ENCODE measurements around the gene UPP1.
A peak's percentile ranks its signal among the peaks of the same experiment; 100 is the strongest.

Gene UPP1

GRCh38 chr7:48087349-48087748 lies 1.7 kb upstream of the UPP1 start:
- no peak for DNase-seq

DNA sequence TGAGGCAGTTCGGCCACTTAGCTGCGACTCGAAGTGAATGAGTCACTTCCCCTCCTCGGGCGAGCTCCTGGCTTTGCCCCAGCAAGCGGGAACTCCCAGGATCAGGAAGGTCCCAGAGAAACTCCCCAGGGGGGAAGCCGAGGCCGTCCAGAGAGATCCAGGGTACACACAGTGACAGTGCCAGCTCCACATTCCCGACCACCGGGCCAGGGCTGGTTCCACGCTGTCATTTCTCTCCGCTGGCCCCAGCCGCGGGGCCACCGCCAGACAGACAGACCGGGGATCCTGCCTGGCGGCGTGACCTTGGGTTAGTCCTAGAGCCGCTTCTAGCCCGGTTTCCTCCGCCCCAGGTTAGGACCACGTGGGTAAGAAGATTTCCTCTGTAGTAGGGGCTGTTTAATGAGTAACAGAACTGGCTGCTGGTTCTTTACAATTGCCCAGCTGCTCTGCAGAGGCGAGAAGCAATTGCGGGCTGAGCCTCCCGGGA lies 463 bp upstream of the UPP1 start:
- DNase-seq: peak; percentile 97

- DNase-seq: peak; percentile 62
Measured at GRCh38 chr7:48090095-48090805, 1.2 kb downstream of the UPP1 start.

- DNase-seq: no peak
Measured at GRCh38 chr7:48091506-48092433, 2.7 kb downstream of the UPP1 start.

DNA sequence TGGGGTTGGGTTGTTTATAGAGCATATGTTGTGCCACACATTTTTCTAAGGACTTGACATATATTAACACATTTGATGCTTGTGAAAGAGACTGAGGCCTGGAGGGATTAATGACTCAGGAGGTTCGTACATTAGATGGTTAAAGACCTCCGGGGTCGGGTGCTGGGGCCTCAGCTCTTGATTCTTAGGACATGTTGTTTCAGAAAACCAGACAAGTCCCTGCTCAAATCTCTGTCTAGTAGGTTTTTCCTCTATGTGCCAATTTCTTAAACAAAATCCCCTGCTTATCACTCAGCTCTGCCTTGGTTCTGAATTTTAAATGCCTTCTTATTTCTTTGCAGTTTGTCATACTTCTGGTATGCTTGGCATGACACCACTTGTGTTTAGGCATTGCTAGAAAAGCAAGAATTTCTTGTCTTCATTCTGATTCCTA lies 5.8 kb downstream of the UPP1 start:
- no peak for DNase-seq

DNA sequence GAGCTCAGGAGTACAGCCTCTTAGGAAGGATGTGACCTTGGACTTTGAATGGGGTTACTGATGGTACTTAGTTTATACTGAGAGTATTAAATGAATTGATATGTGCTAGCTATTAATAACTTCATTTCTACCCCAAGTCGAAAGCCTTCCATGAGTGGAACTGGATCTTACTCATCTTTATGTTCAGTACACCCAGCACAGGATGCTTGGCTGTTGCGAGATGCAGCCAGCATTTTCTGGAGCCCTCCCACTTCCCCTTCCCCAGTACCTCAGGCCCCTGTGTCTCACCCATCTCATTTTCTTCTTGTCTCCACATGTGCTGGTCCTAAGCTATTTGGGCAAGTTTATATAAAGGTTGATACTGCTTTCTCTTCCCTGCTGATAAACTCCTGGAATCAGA lies 7.2 kb downstream of the UPP1 start:
- DNase-seq: no peak

DNA sequence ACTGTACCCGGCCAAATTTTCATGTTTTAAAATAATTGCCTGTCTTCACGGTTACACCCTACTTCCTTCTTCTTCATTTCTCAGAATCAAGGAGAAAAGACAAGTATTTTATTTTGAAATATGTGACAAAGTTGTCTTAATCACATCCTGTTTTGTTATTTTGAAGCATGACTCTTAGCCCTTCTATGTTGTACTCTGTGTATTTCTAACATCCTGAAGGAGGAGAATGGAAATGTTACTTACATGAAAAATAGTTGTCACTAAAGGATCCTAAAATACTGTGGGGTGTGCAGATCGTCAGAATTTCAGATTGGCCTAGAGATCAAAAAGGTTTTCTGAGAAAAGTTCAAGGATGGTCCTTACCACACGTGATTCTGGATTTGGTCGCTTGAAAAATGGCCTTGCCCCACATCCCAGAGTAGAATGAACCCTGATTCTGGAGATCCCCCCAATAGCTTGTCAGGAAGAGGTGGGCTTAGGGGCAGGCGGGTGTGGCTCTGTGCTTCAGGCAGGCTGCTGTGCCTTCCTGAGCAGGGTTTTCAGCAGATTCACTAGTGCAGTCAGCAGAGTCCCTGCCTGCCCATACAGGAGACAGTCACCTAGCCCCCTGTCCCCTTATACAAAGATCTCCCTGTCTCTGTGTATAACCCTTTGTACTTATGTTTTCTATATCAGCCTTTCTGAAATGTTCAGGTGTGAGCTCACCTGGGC lies 8.6 kb downstream of the UPP1 start:
- DNase-seq: no peak

DNA sequence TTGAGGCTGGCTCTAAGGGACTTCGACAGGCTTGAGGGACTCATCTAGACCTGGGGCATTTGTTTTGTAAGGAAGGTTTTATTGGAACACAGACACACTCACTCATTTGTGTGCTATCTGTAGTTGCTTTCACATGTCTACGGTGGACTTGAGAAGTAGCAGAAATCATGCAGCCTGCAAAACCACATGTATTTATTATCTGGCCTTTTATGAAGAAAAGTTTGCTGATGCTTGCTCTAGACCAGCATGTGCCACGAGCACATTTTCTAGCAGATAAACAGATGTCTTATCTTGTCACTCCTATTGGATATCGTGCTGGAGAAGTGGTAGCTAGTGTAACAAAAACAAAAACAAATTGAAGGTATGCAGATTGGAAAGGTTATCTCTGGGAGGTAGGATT lies 9.8 kb downstream of the UPP1 start:
- DNase-seq: no peak

- no peak for DNase-seq
Measured at GRCh38 chr7:48099781-48100180, 10.7 kb downstream of the UPP1 start.

DNA sequence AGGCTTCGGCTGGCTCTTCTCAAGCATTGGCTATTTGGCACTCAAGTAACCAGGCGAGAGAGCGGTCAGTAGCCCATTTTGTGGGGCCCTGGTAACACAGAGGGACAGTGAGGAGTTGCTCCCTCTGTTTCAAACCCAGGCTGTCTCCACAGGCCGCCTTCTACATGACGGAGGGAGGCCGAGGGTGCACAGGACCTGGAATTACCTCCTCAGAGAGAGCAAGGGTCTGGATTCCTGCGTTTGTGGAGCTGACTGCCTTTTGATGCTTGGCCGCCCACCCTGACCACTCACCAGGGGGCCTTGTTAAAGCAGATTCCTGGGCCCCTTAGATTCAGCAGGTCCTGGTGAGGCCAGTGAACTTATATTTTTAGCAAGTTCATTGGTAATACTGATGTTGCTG lies 12.3 kb downstream of the UPP1 start:
- DNase-seq: no peak

- DNase-seq: peak; percentile 60
Measured at GRCh38 chr7:48101968-48102367, 12.9 kb downstream of the UPP1 start.

GRCh38 chr7:48102530-48102929 lies 13.5 kb downstream of the UPP1 start:
- no peak for DNase-seq

- no peak for DNase-seq
Measured at GRCh38 chr7:48105045-48105444, 16.0 kb downstream of the UPP1 start.

DNA sequence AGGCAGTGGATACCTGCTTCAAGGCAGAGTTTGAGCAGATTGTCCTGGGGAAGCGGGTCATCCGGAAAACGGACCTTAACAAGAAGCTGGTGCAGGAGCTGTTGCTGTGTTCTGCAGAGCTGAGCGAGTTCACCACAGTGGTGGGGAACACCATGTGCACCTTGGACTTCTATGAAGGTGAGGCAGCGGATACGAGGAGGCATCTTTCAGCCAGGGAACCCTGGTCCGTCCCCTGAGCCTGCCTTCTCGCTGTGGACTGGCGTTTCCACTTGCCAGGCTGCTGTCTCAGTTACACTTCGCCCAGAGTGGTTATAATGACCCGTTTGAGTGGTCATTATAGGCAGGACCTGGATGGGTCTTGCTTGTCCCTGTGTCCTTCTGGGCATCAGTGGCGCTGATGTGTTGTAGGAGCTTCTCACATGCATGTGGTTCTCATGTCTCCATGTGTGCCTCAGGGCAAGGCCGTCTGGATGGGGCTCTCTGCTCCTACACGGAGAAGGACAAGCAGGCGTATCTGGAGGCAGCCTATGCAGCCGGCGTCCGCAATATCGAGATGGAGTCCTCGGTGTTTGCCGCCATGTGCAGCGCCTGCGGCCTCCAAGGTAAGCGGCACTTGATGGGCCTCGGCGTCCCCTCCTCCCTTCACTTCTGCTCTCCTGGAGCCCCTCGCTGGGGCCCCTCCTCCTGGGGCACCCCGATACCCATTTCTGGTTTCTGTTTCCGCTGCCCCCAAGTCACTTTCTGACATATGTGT lies 18.0 kb downstream of the UPP1 start:
- DNase-seq: no peak

DNA sequence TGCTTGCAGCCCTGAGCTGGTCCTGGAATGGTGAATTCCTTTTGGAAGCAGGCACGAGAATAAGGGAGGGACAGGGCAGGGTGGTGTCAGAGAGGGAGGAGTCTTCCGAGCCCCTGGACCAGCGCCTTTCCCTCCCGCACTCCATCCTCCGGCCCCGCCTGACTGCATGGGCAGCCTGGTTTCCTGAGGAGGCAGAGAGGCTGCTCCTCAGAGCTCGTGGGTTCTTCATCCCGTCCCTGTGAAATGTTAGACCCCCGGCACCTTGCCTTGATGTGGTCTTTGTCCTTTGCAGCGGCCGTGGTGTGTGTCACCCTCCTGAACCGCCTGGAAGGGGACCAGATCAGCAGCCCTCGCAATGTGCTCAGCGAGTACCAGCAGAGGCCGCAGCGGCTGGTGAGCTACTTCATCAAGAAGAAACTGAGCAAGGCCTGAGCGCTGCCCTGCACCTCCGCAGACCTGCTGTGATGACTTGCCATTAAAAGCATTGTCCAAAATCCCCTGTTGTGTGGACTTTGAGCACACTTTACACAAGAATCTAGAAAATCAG lies 18.9 kb downstream of the UPP1 start:
- DNase-seq: no peak

DNA sequence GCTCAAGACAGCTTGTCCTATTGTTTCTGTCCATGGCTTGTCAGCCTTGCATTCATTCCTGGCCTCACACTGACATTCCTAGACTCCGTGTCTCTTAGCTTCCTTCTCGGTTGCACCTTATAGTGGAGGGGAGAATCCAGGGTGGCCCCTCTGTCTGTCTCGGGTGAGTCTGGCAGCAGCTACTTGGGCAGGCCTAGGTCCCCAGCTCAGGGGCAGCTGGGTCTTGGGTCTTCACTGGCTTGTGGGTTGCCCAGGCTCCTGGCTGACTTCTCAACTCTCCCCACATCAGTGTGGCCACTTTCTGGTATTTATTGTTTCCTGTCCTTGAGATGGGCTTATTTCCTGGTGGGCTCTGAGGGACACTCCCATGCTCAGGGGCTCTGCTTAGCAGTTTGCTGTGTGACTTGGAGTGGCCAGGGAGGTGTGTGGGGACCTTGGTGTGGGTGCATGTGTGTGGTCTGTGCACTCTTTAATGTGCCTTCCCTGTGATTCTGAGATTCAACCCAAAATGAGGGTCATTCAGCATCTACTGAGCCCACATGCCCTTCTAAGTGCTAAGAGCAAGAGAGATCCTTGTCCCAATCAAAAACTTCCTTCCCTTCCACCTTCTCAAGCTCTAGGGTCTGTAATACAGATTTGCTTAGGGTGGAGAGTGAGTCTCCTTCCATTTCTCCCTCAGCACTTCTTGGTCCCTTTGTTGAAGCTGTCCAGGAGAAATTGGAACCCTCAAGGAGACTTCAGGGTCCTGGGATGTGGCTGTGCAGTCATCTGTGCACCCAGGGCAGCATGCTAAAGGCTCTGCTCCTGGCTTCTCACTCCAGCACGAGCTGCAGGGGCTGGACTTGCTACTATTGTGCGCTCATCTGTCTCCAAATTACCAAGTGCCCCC lies 20.1 kb downstream of the UPP1 start:
- DNase-seq: no peak

DNA sequence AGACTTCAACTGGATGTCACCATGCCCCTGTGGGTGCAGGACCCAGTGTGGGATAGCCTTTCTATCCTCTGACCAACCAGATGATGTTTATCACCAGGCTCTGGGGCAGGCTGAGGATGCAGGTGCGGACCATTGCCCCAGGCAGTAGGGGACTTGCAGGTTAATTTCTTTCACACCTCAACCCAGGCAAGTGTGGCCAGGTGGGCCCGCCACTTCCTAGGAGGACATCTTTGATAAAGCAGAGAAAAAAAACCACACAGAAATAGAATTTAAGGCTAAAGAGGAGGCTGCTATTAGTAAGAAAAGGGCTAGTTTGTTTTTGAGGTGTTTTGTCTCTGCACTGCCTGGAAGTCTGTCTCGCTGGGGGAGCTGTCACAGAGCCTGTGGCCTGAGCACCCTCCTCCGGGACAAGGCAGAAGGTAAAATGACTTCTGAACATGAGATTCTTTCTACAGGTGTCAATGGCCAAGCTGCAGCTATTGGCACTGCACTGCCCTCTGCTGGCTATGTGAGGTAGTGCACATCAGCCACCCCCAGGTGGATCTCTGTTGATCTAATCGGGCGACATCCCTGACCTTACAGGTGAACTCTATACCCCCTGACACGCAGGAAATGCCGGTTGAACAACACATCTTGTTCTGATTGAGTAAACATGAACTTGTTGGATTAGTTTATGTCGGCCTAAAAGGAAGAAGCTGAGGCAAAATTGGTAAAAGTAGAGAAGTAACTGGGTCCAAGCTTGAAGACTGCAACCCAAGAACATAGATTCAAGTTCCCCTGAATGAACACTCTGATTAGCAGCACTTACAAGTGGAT lies 21.0 kb downstream of the UPP1 start:
- DNase-seq: peak; percentile 88

GRCh38 chr7:48110868-48111267 lies 21.8 kb downstream of the UPP1 start:
- no peak for DNase-seq

DNA sequence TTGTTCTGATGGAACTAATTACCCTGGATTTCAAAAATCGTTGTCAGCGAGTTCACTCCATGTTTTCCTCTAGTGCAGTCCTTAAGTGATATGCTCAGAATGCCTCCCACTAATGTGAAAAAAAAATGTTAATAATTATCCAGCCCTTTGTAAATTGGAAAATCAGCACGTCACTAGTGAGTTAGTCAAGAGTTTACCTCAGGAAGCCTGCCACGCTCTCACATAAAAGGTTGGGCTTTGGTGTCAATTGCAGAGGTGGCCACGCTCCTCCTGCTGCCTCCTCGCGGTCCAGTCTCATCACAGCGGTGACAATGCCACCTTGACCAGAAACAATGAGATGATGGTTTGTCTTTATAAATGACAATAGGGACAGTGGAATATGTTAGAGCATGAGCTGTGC lies 22.5 kb downstream of the UPP1 start:
- DNase-seq: peak; percentile 94

Measured in DMS53 (cell line).